DND-41 (cell line): ENCODE results near the gene USP20.
"Not testable (repeated sequence)": the region's sequence is repeated elsewhere in the genome, so short reads cannot be mapped to it uniquely, and the experiment has no call there.

Experiments used
- ATAC-seq: fragments of 200-7000 bp; cut with Tn5 transposase; 3 replicates; pipeline ENCODE4 v1.9.1; 2021; ENCODE audit warnings: low read depth; ENCODE audit not compliant: insufficient read depth
- DNase-seq: peaks from one replicate; pipeline ENCODE4 v3.0.0-alpha.2; 2020
- H2AFZ ChIP-seq: 2 replicates; pipeline ENCODE4 v1.6.0; 2012; ENCODE audit warnings: low read depth, low read length
- H3K27ac ChIP-seq: 2 replicates; pipeline ENCODE4 v1.5.1; 2012; ENCODE audit warnings: low read length, inconsistent platforms
- H3K27me3 ChIP-seq: fragments of 200-600 bp; sonication (generic); 2 replicates; pipeline ENCODE4 v1.6.0; 2012; ENCODE audit warnings: low read length, mild to moderate bottlenecking, inconsistent platforms; ENCODE audit not compliant: insufficient read depth, poor library complexity
- H3K36me3 ChIP-seq: 2 replicates; pipeline ENCODE4 v1.5.1; 2012; ENCODE audit warnings: low read length, inconsistent platforms; ENCODE audit not compliant: insufficient read depth
- H3K4me1 ChIP-seq: 2 replicates; pipeline ENCODE4 v1.5.1; 2012; ENCODE audit warnings: mild to moderate bottlenecking, low read length; ENCODE audit not compliant: insufficient read depth
- H3K4me2 ChIP-seq: 2 replicates; pipeline ENCODE4 v1.6.0; 2012; ENCODE audit warnings: mild to moderate bottlenecking, moderate library complexity, low read length, inconsistent platforms; ENCODE audit not compliant: insufficient read depth
- H3K4me3 ChIP-seq, 2 experiments: fragments of 200-600 bp in 1 of 2; shearing (Covaris generic) in 1 of 2; 2 replicates each; pipeline ENCODE4 v1.5.1; 2012 to 2016; ENCODE audit warnings: inconsistent platforms in 2 of 2, low read length in 2 of 2, mild to moderate bottlenecking in 2 of 2, low read depth in 1 of 2, moderate library complexity in 1 of 2
- H3K79me2 ChIP-seq: 2 replicates; pipeline ENCODE4 v1.6.0; 2012; ENCODE audit warnings: low read length, inconsistent platforms; ENCODE audit not compliant: insufficient read depth
- H3K9ac ChIP-seq: 2 replicates; pipeline ENCODE4 v1.6.0; 2012; ENCODE audit warnings: low read depth, mild to moderate bottlenecking, inconsistent platforms, low read length, moderate library complexity
- H3K9me3 ChIP-seq: 2 replicates; pipeline ENCODE4 v1.5.1; 2012; ENCODE audit warnings: low read length, moderate library complexity, mild to moderate bottlenecking, inconsistent platforms; ENCODE audit not compliant: insufficient read depth, severe bottlenecking
- H4K20me1 ChIP-seq: 2 replicates; pipeline ENCODE4 v1.6.0; 2012; ENCODE audit warnings: low read length; ENCODE audit not compliant: insufficient read depth
- EZH2 ChIP-seq: IDR thresholded peaks from 3 replicates; pipeline ENCODE4 v1.6.1; 2012; ENCODE audit warnings: borderline replicate concordance, low read depth, mild to moderate bottlenecking, moderate library complexity, low read length, inconsistent platforms; ENCODE audit not compliant: severe bottlenecking
- TF ChIP-seq, protein P1 (sequence below): IDR thresholded peaks from 2 replicates; pipeline ENCODE4 v1.5.1; 2012; ENCODE audit warnings: borderline replicate concordance, low read length, moderate library complexity, mild to moderate bottlenecking; ENCODE audit not compliant: poor library complexity, severe bottlenecking; ENCODE audit errors: extremely low read depth

USP20 gene

GRCh38 chr9:129888293-129889121 lies 53.2 kb downstream of the USP20 start:
- Histone ChIP-seq H3K4me3 (peak overlapping the region; percentile 22 to 63; a peak in 3 of 4 replicates), H3K4me2 (peak overlapping the region; percentile 75), H3K4me1 (peaks cover 94% of the 10 kb centered on the region), H4K20me1 (no peaks in the 10 kb centered on the region), H3K79me2 (peaks cover 71% of the 10 kb centered on the region), H2AFZ (no peak overlapping the region), H3K9me3 (no peaks in the 10 kb centered on the region), H3K36me3 (peaks cover 32% of the 10 kb centered on the region), H3K27ac (peak overlapping the region; percentile 97), H3K9ac (peak overlapping the region; percentile 76), H3K27me3 (no peaks in the 10 kb centered on the region)
- no peak for TF ChIP-seq EZH2
- TF ChIP-seq, protein P1, sequence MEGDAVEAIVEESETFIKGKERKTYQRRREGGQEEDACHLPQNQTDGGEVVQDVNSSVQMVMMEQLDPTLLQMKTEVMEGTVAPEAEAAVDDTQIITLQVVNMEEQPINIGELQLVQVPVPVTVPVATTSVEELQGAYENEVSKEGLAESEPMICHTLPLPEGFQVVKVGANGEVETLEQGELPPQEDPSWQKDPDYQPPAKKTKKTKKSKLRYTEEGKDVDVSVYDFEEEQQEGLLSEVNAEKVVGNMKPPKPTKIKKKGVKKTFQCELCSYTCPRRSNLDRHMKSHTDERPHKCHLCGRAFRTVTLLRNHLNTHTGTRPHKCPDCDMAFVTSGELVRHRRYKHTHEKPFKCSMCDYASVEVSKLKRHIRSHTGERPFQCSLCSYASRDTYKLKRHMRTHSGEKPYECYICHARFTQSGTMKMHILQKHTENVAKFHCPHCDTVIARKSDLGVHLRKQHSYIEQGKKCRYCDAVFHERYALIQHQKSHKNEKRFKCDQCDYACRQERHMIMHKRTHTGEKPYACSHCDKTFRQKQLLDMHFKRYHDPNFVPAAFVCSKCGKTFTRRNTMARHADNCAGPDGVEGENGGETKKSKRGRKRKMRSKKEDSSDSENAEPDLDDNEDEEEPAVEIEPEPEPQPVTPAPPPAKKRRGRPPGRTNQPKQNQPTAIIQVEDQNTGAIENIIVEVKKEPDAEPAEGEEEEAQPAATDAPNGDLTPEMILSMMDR, result no peak
- DNase-seq, result peak; percentile 96
- ATAC-seq, result peak; percentile 58

DNA sequence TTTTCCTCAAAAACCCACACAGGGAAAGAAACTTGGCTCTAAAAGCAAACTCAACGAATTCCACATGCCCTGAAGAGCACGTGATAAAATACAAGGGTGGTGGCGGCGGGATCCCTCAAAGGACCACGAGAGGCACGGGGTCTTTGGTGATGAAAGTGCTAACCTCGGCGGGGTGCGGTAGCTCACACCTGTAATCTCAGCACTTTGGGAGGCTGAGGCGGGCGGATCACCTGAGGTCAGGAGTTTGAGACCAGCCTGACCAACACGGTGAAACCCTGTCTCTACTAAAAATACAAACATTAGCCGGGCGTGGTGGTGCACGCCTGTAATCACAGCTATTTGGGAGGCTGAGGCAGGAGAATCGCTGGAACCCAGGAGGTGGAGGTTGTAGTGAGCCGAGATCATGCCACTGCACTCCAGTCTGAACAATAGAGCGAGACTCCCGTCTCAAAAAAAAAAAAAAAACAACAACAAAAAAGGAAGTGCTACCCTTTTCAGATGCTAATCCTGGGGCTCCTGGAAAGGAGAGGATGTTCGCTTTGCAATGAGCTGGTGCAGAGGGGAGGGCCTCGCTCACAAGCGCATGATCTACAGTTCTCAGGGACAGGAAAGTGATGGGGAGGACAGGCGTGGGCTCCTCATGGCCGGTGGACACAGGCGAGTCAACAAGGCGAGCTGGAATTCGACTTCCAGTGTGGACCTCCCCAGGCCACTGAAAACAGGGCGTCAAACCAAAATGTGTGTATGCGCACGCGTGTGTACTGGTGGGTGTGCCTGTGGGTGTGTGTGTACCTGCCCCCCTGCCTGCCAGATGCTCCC lies 54.1 kb downstream of the USP20 start:
- Histone ChIP-seq H3K79me2 (peaks cover 63% of the 10 kb centered on the region), H3K4me1 (peaks cover 94% of the 10 kb centered on the region), H2AFZ (no peak overlapping the region), H3K4me2 (peak overlapping the region; percentile 75), H3K4me3 (peak overlapping the region in 1 of 2 experiments; percentile 63; a peak in 2 of 4 replicates), H4K20me1 (no peaks in the 10 kb centered on the region), H3K9ac (peak overlapping the region; percentile 76), H3K9me3 (no peaks in the 10 kb centered on the region), H3K27ac (peak overlapping the region; percentile 97), H3K27me3 (no peaks in the 10 kb centered on the region), H3K36me3 (peaks cover 27% of the 10 kb centered on the region)
- DNase-seq, result peak; percentile 59
- ATAC-seq, result no peak
- TF ChIP-seq EZH2, result no peak
- TF ChIP-seq, protein P1, result no peak

GRCh38 chr9:129889941-129890717 lies 54.9 kb downstream of the USP20 start:
- Histone ChIP-seq H3K9ac (peak overlapping the region; percentile 76), H3K27ac (peak overlapping the region; percentile 97), H3K9me3 (no peaks in the 10 kb centered on the region), H3K4me3 (peak overlapping the region in 1 of 2 experiments; percentile 63; a peak in 2 of 4 replicates), H2AFZ (no peak overlapping the region), H4K20me1 (no peaks in the 10 kb centered on the region), H3K36me3 (peaks cover 25% of the 10 kb centered on the region), H3K79me2 (peaks cover 56% of the 10 kb centered on the region), H3K4me2 (peak overlapping the region; percentile 75), H3K4me1 (peaks cover 94% of the 10 kb centered on the region), H3K27me3 (no peaks in the 10 kb centered on the region)
- TF ChIP-seq EZH2, result no peak
- TF ChIP-seq, protein P1, result no peak
- DNase-seq, result peak; percentile 94
- ATAC-seq, result peak; percentile 32

- H2AFZ ChIP-seq, DNase-seq, H3K27me3 ChIP-seq, H4K20me1 ChIP-seq, H3K9me3 ChIP-seq, ATAC-seq: not testable (repeated sequence)
- Histone ChIP-seq H3K4me3 (peak overlapping the region in 1 of 2 experiments; percentile 39; a peak in 2 of 4 replicates), H3K4me2 (peak overlapping the region; percentile 53), H3K79me2 (peaks cover 51% of the 10 kb centered on the region), H3K27ac (peak overlapping the region; percentile 97), H3K9ac (peak overlapping the region; percentile 76), H3K4me1 (peaks cover 97% of the 10 kb centered on the region), H3K36me3 (peaks cover 23% of the 10 kb centered on the region)
These were observed 55.6 kb downstream of the USP20 start for GRCh38 chr9:129890718-129891299.
